ENCODE measurements around the gene H2BK1.

Gene H2BK1

DNA sequence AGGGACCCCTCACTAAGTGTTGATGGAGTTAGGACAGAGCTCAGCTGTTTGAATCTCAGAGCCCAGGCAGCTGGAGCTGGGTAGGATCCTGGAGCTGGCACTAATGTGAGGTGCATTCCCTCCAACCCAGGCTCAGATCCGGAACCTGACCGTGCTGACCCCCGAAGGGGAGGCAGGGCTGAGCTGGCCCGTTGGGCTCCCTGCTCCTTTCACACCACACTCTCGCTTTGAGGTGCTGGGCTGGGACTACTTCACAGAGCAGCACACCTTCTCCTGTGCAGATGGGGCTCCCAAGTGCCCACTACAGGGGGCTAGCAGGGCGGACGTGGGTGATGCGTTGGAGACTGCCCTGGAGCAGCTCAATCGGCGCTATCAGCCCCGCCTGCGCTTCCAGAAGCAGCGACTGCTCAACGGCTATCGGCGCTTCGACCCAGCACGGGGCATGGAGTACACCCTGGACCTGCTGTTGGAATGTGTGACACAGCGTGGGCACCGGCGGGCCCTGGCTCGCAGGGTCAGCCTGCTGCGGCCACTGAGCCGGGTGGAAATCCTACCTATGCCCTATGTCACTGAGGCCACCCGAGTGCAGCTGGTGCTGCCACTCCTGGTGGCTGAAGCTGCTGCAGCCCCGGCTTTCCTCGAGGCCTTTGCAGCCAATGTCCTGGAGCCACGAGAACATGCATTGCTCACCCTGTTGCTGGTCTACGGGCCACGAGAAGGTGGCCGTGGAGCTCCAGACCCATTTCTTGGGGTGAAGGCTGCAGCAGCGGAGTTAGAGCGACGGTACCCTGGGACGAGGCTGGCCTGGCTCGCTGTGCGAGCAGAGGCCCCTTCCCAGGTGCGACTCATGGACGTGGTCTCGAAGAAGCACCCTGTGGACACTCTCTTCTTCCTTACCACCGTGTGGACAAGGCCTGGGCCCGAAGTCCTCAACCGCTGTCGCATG is 27.2 kb upstream of the H2BK1 start:
- H3K4me3 ChIP-seq (ENCODE audit: low read depth, low read length): no peak overlapping the region
- no peak for DNase-seq (ENCODE audit: low read depth)
- TF ChIP-seq POLR2A (IDR thresholded peaks at IDR 0.05; ENCODE audit: extremely low read depth, insufficient read length) (no peak), MYC (IDR thresholded peaks at IDR 0.05; ENCODE audit: low read depth, low read length) (no peak)
- TF ChIP-seq, protein P1, sequence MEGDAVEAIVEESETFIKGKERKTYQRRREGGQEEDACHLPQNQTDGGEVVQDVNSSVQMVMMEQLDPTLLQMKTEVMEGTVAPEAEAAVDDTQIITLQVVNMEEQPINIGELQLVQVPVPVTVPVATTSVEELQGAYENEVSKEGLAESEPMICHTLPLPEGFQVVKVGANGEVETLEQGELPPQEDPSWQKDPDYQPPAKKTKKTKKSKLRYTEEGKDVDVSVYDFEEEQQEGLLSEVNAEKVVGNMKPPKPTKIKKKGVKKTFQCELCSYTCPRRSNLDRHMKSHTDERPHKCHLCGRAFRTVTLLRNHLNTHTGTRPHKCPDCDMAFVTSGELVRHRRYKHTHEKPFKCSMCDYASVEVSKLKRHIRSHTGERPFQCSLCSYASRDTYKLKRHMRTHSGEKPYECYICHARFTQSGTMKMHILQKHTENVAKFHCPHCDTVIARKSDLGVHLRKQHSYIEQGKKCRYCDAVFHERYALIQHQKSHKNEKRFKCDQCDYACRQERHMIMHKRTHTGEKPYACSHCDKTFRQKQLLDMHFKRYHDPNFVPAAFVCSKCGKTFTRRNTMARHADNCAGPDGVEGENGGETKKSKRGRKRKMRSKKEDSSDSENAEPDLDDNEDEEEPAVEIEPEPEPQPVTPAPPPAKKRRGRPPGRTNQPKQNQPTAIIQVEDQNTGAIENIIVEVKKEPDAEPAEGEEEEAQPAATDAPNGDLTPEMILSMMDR (IDR thresholded peaks at IDR 0.05; ENCODE audit: low read depth, low read length): no peak
- TF ChIP-seq, protein P2, sequence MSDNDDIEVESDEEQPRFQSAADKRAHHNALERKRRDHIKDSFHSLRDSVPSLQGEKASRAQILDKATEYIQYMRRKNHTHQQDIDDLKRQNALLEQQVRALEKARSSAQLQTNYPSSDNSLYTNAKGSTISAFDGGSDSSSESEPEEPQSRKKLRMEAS (IDR thresholded peaks at IDR 0.05; ENCODE audit: low read depth, low read length): no peak

DNA sequence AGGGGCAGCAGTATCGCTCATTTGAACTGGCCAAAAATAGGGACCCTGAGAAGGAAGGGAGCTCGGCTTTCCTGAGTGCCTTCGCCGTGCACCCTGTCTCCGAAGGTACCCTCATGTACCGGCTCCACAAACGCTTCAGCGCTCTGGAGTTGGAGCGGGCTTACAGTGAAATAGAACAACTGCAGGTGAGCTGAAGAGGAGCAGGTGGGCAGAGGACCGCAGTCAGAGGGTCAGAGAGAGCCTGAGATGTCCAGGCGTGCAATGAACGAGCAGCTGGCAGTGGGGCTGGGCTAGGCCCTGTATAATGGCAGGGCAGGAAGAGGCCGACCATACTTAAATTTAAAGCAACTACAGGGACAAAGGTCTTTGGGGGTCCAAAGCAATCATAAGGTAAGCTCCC is 26.1 kb upstream of the H2BK1 start:
- H3K4me3 ChIP-seq (ENCODE audit: low read depth, low read length): no peak overlapping the region
- TF ChIP-seq, protein P1 (IDR thresholded peaks at IDR 0.05; ENCODE audit: low read depth, low read length): no peak
- TF ChIP-seq, protein P2 (IDR thresholded peaks at IDR 0.05; ENCODE audit: low read depth, low read length): no peak
- TF ChIP-seq MYC (IDR thresholded peaks at IDR 0.05; ENCODE audit: low read depth, low read length) (no peak), POLR2A (IDR thresholded peaks at IDR 0.05; ENCODE audit: extremely low read depth, insufficient read length) (no peak)
- DNase-seq (ENCODE audit: low read depth): no peak

DNA sequence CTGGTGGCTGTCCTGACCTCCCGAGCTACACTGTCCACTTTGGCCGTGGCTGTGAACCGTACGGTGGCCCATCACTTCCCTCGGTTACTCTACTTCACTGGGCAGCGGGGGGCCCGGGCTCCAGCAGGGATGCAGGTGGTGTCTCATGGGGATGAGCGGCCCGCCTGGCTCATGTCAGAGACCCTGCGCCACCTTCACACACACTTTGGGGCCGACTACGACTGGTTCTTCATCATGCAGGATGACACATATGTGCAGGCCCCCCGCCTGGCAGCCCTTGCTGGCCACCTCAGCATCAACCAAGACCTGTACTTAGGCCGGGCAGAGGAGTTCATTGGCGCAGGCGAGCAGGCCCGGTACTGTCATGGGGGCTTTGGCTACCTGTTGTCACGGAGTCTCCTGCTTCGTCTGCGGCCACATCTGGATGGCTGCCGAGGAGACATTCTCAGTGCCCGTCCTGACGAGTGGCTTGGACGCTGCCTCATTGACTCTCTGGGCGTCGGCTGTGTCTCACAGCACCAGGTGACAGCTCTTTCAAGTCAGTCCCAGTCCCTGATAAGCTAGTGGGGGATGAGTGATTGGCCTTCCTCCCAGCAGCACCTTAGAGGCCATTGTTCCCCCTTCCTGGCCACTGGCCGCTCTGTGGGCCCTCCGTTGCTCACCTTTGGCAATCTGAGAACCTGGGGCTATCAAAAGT is 25.0 kb upstream of the H2BK1 start:
- no peak for DNase-seq (ENCODE audit: low read depth)
- no peak for TF ChIP-seq MYC (IDR thresholded peaks at IDR 0.05; ENCODE audit: low read depth, low read length)
- TF ChIP-seq, protein P1 (IDR thresholded peaks at IDR 0.05; ENCODE audit: low read depth, low read length): no peak
- TF ChIP-seq, protein P2 (IDR thresholded peaks at IDR 0.05; ENCODE audit: low read depth, low read length): no peak
- no peak for TF ChIP-seq POLR2A (IDR thresholded peaks at IDR 0.05; ENCODE audit: extremely low read depth, insufficient read length)

DNA sequence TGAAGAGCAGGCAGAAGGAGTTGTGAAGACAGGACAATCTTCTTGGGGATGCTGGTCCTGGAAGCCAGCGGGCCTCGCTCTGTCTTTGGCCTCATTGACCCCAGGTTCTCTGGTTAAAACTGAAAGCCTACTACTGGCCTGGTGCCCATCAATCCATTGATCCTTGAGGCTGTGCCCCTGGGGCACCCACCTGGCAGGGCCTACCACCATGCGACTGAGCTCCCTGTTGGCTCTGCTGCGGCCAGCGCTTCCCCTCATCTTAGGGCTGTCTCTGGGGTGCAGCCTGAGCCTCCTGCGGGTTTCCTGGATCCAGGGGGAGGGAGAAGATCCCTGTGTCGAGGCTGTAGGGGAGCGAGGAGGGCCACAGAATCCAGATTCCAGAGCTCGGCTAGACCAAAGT is 23.5 kb upstream of the H2BK1 start:
- TF ChIP-seq POLR2A (IDR thresholded peaks at IDR 0.05; ENCODE audit: extremely low read depth, insufficient read length) (no peak), MYC (IDR thresholded peaks at IDR 0.05; ENCODE audit: low read depth, low read length) (no peak)
- TF ChIP-seq, protein P2 (IDR thresholded peaks at IDR 0.05; ENCODE audit: low read depth, low read length): no peak
- TF ChIP-seq, protein P1 (IDR thresholded peaks at IDR 0.05; ENCODE audit: low read depth, low read length): no peak
- DNase-seq (ENCODE audit: low read depth): no peak

More for the DNA sequence above, 25.0 kb upstream of the H2BK1 start:
- H3K4me3 ChIP-seq (ENCODE audit: low read depth, low read length): no peak overlapping the region

DNA sequence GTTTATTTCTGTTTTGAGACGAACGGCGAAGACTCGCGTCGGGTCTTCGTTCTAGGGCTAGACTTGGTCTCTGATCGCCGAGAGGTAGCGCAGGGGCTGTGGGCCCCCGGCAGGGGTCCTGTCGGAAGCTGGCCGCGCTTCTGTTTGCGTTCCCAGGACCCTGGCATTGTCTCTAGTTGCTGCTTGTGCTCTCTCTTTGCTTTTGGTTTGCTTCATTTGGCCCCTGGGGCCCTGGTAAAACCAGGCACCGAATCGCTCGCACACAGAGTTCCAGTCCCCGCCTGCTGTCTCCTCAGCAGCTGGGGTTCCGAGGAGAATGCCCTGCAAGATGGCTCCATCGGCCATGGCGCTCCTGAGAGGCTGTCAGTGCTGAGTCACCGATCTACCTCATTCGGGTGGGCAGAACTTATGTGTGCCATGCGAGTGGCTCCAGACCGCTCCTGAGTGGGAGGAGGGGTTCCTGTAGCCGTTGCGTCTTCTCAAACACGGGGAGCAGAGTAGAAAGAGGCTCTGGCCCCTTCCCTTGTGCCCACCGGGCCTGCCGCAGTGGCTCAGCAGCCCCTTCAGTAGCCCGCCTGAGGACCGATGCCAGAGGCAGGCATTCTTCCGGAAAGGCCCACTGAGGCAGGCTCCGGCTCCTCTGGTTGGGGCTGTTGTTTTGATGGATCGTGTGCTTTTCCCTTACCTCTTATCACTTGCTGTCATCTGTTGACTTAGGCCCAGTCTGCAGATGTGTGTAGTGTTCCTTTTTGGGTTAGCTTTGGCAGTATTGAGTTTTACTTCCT is 22.8 kb upstream of the H2BK1 start:
- TF ChIP-seq POLR2A (IDR thresholded peaks at IDR 0.05; ENCODE audit: extremely low read depth, insufficient read length): peak; percentile 28
- TF ChIP-seq, protein P2 (IDR thresholded peaks at IDR 0.05; ENCODE audit: low read depth, low read length): peak; percentile 75
- TF ChIP-seq MYC (IDR thresholded peaks at IDR 0.05; ENCODE audit: low read depth, low read length): peak; percentile 58
- TF ChIP-seq, protein P1 (IDR thresholded peaks at IDR 0.05; ENCODE audit: low read depth, low read length): no peak
- DNase-seq (ENCODE audit: low read depth): peak; percentile 91

More for the DNA sequence above, 23.5 kb upstream of the H2BK1 start:
- H3K4me3 ChIP-seq (ENCODE audit: low read depth, low read length): peak overlapping the region; percentile 92

More for the DNA sequence above, 22.8 kb upstream of the H2BK1 start:
- H3K4me3 ChIP-seq (ENCODE audit: low read depth, low read length): peak overlapping the region; percentile 92
